ENCODE measurements around the gene TEX38. TPM values are rescaled to one million over a fixed set of nuclear protein-coding genes. Genes with fewer than 3 reads are reported as not detected.

TEX38 gene
- total and polyA plus RNA-seq, 10 of the 15 experiments (the other 5 are each of a cell fraction or from before 2014, with no cell fraction given) = 0.07 to 0.32 (median 0.15) TPM; not detected in 7

DNA sequence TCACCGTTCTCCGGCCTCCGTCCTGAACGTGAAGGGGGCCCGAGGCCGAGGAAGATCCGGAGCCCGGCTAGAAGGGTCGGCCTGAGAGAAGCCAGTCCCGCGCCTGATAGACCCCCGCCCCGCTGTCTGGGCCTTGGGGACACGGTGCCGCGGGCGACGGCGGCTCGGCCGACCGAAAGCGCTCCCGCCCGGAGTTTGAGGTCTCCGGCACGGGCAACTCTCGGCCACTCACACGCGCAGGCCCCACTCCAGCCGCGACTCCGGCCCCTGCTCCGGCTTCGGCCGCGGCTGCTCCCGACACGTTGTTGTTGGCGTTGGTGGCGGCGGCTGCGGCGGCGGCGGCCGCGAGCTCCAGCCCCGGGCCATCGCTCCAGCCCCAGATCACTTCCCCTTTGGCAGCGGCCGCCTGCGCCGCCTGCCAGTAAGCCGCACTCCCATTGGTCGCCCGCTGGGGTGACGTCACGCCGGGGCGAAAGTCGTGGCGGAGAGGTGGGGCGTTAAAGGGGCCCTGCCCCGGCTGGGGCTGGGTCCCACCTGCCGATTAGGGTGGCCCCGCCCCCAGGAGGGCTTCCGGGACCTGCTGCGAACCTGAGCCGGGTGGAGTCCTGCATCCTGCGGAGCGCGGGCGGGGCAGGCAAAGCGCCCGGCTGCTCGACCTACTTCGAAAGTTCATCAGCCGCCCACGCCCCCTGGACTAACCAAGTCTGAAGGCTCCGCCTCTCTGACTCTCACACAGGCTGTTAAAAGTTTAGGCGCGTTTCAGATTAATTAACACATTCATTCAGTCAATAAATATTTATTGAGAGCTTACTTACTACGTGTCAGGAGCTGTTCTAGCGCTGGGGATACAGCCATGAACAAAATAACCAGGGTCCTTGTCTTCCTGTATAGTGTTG, 47.3 kb downstream of the TEX38 start, which contains the start of gene EFCAB14 (continued):
- TF ChIP-seq RAD21 (IDR thresholded peaks at IDR 0.05; ENCODE audit: insufficient read depth, low read depth, low read length) (no peak), HDAC2 (IDR thresholded peaks at IDR 0.05) (no peak), NFYB (IDR thresholded peaks at IDR 0.05; ENCODE audit: insufficient read depth, low read depth, low read length) (peak; percentile 69; the same call in 1 of the 2 replicates), EGR1 (IDR thresholded peaks at IDR 0.05; ENCODE audit: borderline replicate concordance in 1 of 2, low read depth in 2 of 2, low read length in 2 of 2) (peak in 1 of 2 experiments; percentile 94; a peak in 2 of 3 replicates), ZSCAN29 (IDR thresholded peaks at IDR 0.05) (no peak), STAT1 (conservative IDR thresholded peaks at IDR 0.05) (no peak), IKZF1 (conservative IDR thresholded peaks at IDR 0.05) (peak; percentile 88), POLR2AphosphoS2 (IDR thresholded peaks at IDR 0.05; ENCODE audit: low read depth, low read length) (peak; percentile 61; the same call in 1 of the 2 replicates), ZNF207 (IDR thresholded peaks at IDR 0.05; ENCODE audit: borderline replicate concordance) (peak; percentile 42; the same call in 1 of the 2 replicates), CREB1 (IDR thresholded peaks at IDR 0.05; ENCODE audit: low read depth) (peak; percentile 97), BMI1 (IDR thresholded peaks at IDR 0.05; ENCODE audit: borderline replicate concordance) (no peak), SP1 (IDR thresholded peaks at IDR 0.05; ENCODE audit: low read depth, low read length) (peak; percentile 95), SRF (IDR thresholded peaks at IDR 0.05; ENCODE audit: low read depth in 2 of 2, low read length in 2 of 2) (0 out of 4 replicates have a peak, but pooled peaks of 1 of the 2 experiments have one; percentile 51), KLF5 (IDR thresholded peaks at IDR 0.05; ENCODE audit: partially characterized antibody) (peak; percentile 63), BHLHE40 (IDR thresholded peaks at IDR 0.05; ENCODE audit: borderline replicate concordance in 1 of 2, low read depth in 2 of 2, low read length in 1 of 2) (peak in 1 of 2 experiments; percentile 86; a peak in 2 of 4 replicates), ATF7 (IDR thresholded peaks at IDR 0.05; ENCODE audit: low read depth) (peak; percentile 95), TAF1 (IDR thresholded peaks at IDR 0.05; ENCODE audit: borderline replicate concordance, low read depth, low read length) (peak; percentile 67; the same call in 1 of the 2 replicates), RUNX3 (IDR thresholded peaks at IDR 0.05; ENCODE audit: low read length) (0 out of 2 replicates have a peak, but pooled peaks have one; percentile 18), HDGF (IDR thresholded peaks at IDR 0.05) (peak; percentile 60; the same call in 1 of the 2 replicates), NBN (IDR thresholded peaks at IDR 0.05) (peak; percentile 99)
- TF ChIP-seq, protein P1, sequence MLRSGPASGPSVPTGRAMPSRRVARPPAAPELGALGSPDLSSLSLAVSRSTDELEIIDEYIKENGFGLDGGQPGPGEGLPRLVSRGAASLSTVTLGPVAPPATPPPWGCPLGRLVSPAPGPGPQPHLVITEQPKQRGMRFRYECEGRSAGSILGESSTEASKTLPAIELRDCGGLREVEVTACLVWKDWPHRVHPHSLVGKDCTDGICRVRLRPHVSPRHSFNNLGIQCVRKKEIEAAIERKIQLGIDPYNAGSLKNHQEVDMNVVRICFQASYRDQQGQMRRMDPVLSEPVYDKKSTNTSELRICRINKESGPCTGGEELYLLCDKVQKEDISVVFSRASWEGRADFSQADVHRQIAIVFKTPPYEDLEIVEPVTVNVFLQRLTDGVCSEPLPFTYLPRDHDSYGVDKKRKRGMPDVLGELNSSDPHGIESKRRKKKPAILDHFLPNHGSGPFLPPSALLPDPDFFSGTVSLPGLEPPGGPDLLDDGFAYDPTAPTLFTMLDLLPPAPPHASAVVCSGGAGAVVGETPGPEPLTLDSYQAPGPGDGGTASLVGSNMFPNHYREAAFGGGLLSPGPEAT (IDR thresholded peaks at IDR 0.05; ENCODE audit: low read depth) = peak; percentile 98
- TF ChIP-seq, protein P2, sequence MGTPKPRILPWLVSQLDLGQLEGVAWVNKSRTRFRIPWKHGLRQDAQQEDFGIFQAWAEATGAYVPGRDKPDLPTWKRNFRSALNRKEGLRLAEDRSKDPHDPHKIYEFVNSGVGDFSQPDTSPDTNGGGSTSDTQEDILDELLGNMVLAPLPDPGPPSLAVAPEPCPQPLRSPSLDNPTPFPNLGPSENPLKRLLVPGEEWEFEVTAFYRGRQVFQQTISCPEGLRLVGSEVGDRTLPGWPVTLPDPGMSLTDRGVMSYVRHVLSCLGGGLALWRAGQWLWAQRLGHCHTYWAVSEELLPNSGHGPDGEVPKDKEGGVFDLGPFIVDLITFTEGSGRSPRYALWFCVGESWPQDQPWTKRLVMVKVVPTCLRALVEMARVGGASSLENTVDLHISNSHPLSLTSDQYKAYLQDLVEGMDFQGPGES (IDR thresholded peaks at IDR 0.05) = peak; percentile 50; the same call in 1 of the 2 replicates
- TF ChIP-seq, protein P3, sequence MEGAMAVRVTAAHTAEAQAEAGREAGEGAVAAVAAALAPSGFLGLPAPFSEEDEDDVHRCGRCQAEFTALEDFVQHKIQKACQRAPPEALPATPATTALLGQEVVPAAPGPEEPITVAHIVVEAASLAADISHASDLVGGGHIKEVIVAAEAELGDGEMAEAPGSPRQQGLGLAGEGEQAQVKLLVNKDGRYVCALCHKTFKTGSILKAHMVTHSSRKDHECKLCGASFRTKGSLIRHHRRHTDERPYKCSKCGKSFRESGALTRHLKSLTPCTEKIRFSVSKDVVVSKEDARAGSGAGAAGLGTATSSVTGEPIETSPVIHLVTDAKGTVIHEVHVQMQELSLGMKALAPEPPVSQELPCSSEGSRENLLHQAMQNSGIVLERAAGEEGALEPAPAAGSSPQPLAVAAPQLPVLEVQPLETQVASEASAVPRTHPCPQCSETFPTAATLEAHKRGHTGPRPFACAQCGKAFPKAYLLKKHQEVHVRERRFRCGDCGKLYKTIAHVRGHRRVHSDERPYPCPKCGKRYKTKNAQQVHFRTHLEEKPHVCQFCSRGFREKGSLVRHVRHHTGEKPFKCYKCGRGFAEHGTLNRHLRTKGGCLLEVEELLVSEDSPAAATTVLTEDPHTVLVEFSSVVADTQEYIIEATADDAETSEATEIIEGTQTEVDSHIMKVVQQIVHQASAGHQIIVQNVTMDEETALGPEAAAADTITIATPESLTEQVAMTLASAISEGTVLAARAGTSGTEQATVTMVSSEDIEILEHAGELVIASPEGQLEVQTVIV (IDR thresholded peaks at IDR 0.05; ENCODE audit: borderline replicate concordance, partially characterized antibody) = peak; percentile 94
- TF ChIP-seq, protein P4, sequence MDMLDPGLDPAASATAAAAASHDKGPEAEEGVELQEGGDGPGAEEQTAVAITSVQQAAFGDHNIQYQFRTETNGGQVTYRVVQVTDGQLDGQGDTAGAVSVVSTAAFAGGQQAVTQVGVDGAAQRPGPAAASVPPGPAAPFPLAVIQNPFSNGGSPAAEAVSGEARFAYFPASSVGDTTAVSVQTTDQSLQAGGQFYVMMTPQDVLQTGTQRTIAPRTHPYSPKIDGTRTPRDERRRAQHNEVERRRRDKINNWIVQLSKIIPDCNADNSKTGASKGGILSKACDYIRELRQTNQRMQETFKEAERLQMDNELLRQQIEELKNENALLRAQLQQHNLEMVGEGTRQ (IDR thresholded peaks at IDR 0.05; ENCODE audit: borderline replicate concordance, low read depth, low read length) = no peak

Data from GM12878 (cell line).